B cell (primary cell): ENCODE results near the gene SBK2. TPM values are rescaled to one million over a fixed set of nuclear protein-coding genes. Genes with fewer than 3 reads are reported as not detected.

Experiments
- ATAC-seq: fragments of 200-7000 bp; cut with Tn5 transposase; one replicate; pipeline ENCODE4 v1.10.0; 2021; ENCODE audit warnings: low read depth, mild to moderate bottlenecking, moderate number of reproducible peaks, moderate library complexity
- CTCF ChIA-PET: fragments of 350-600 bp; sonication (Branson Sonifier 250); formaldehyde crosslinking; loops from one replicate; lab custom pipeline; 2021; ENCODE audit warnings: antibody characterized with exemption, inconsistent platforms; lab: Charles Lee
- POLR2A ChIA-PET: fragments of 350-600 bp; sonication (Branson Sonifier 250); formaldehyde crosslinking; loops from one replicate; lab custom pipeline; 2021; ENCODE audit warnings: antibody characterized with exemption; lab: Charles Lee
- DNase-seq: peaks from one replicate; pipeline ENCODE4 v3.0.0; 2013
- H2AFZ ChIP-seq: 2 replicates; pipeline ENCODE4 v1.6.1; 2012; ENCODE audit warnings: mild to moderate bottlenecking, low read depth, low read length; ENCODE audit not compliant: insufficient read depth, poor library complexity, severe bottlenecking
- H3K27ac ChIP-seq, 2 donors: 1 replicate in 1 of 2; 2 replicates in 1 of 2; pipeline ENCODE4 v1.5.1; 2012 to 2013; ENCODE audit warnings: low read length in 2 of 2, mild to moderate bottlenecking in 2 of 2, moderate library complexity in 1 of 2
- H3K27me3 ChIP-seq, 4 experiments: fragments of 200-600 bp in 1 of 4; sonication (generic) in 1 of 4; replicated peaks in 1 of 4; 1 replicate in 2 of 4; 2 replicates in 2 of 4; pipeline versions ENCODE4 v1.6.1 to v1.7.0; 2013 to 2016; ENCODE audit warnings: low read length in 3 of 4, mild to moderate bottlenecking in 2 of 4, mixed read lengths in 1 of 4, moderate library complexity in 1 of 4; ENCODE audit not compliant: insufficient read depth in 4 of 4, control insufficient read depth in 3 of 4; ENCODE audit errors: control extremely low read depth in 1 of 4
- H3K36me3 ChIP-seq, 2 experiments: replicated peaks in 1 of 2; 1 replicate in 1 of 2; 2 replicates in 1 of 2; pipeline versions ENCODE4 v1.6.1 to v1.7.1; 2013; ENCODE audit warnings: low read length in 1 of 2; ENCODE audit not compliant: insufficient read depth in 2 of 2, control insufficient read depth in 1 of 2; ENCODE audit errors: control extremely low read depth in 1 of 2, extremely low read depth in 1 of 2
- H3K4me1 ChIP-seq, 2 donors: fragments of 200-600 bp in 1 of 2; sonication (generic) in 1 of 2; 1 replicate in 1 of 2; 2 replicates in 1 of 2; pipeline versions ENCODE4 v1.5.1 to v1.6.1; 2013 to 2017; ENCODE audit warnings: low read length in 2 of 2; ENCODE audit not compliant: control insufficient read depth in 2 of 2, insufficient read depth in 2 of 2
- H3K4me2 ChIP-seq: replicated peaks from 2 replicates; pipeline ENCODE3; 2012; ENCODE audit warnings: mild to moderate bottlenecking, low read depth, low read length; ENCODE audit not compliant: poor library complexity, severe bottlenecking
- H3K4me3 ChIP-seq, 5 experiments: fragments of 200-600 bp in 1 of 5; sonication (generic) in 1 of 5; 1 replicate in 3 of 5; 2 replicates in 2 of 5; pipeline versions ENCODE4 v1.5.1 to v1.7.0; 2011 to 2016; ENCODE audit warnings: low read length in 4 of 5, mild to moderate bottlenecking in 4 of 5, low read depth in 2 of 5, control low read depth in 1 of 5, moderate library complexity in 1 of 5; ENCODE audit not compliant: insufficient read depth in 1 of 5; ENCODE audit errors: control extremely low read depth in 1 of 5, extremely low read depth in 1 of 5
- H3K79me2 ChIP-seq: fragments of 200-600 bp; sonication (generic); one replicate; pipeline ENCODE4 v1.6.0; 2016; ENCODE audit warnings: low read length; ENCODE audit not compliant: control insufficient read depth, insufficient read depth
- H3K9ac ChIP-seq: fragments of 200-600 bp; sonication (generic); 2 replicates; pipeline ENCODE4 v1.6.1; 2017; ENCODE audit warnings: mild to moderate bottlenecking, low read length, moderate library complexity
- H3K9me3 ChIP-seq, 3 donors: one replicate each; pipeline versions ENCODE4 v1.6.1 to v1.7.1; 2013; ENCODE audit warnings: low read length in 2 of 3; ENCODE audit not compliant: control insufficient read depth in 2 of 3, insufficient read depth in 1 of 3; ENCODE audit errors: control extremely low read depth in 1 of 3
- H4K20me1 ChIP-seq: 2 replicates; pipeline ENCODE4 v1.6.0; 2012; ENCODE audit warnings: mild to moderate bottlenecking, low read length; ENCODE audit not compliant: insufficient read depth, control insufficient read depth, poor library complexity, severe bottlenecking
- H3K27ac Mint-ChIP-seq: one replicate; pipeline ENCODE4 v1.8.0; 2021; ENCODE audit warnings: mixed read lengths
- H3K27me3 Mint-ChIP-seq: one replicate; pipeline ENCODE4 v1.8.0; 2021; ENCODE audit warnings: mixed read lengths
- H3K4me1 Mint-ChIP-seq: one replicate; pipeline ENCODE4 v1.8.0; 2021; ENCODE audit warnings: mixed read lengths
- H3K4me3 Mint-ChIP-seq: one replicate; pipeline ENCODE4 v1.8.0; 2021; ENCODE audit warnings: mixed read lengths
- H3K9me3 Mint-ChIP-seq: one replicate; pipeline ENCODE4 v1.8.0; 2022; ENCODE audit warnings: mixed read lengths; ENCODE audit not compliant: insufficient read depth
- EZH2 ChIP-seq: IDR thresholded peaks from 2 replicates; pipeline ENCODE4 v1.6.1; 2012; ENCODE audit warnings: borderline replicate concordance, low read depth, mild to moderate bottlenecking, moderate library complexity, low read length; ENCODE audit not compliant: insufficient read depth, poor library complexity, severe bottlenecking
- WGBS: methylation state at CpG from one replicate; pipeline ENCODE4 v1.1.5; 2013; ENCODE audit warnings: missing lambda C conversion rate; ENCODE audit not compliant: insufficient coverage; 5-methylcytosine and 5-hydroxymethylcytosine counted together
- intact Hi-C: fragments of 100-400 bp; cut with micrococcal nuclease; formaldehyde crosslinking; loops from one replicate; pipeline ENCODE4 v1.10.0; 2022
- polyA plus RNA-seq: library from polyadenylated mRNA; depleted of rRNA; stranded (reverse); fragments of >200 nt; gene quantifications from 2 replicates; pipeline ENCODE4 v1.2.3, GENCODE V29; 2012
- total RNA-seq, 2 donors: library from RNA; stranded (reverse); fragments of 120-200 nt in 1 of 2; gene quantifications; 1 replicate in 1 of 2; 2 replicates in 1 of 2; pipeline versions ENCODE4 v1.2.3 to v1.2.4, GENCODE V29; 2013 to 2022
- TF ChIP-seq, protein P1 (sequence below): fragments of 200-600 bp; IDR thresholded peaks from one replicate; pipeline ENCODE4 v1.8.0; 2022; ENCODE audit warnings: antibody characterized with exemption, mild to moderate bottlenecking

SBK2 gene
- total and polyA plus RNA-seq, 2 donors (not counting 1 experiment from before 2014, with no cell fraction given), result not detected

DNA sequence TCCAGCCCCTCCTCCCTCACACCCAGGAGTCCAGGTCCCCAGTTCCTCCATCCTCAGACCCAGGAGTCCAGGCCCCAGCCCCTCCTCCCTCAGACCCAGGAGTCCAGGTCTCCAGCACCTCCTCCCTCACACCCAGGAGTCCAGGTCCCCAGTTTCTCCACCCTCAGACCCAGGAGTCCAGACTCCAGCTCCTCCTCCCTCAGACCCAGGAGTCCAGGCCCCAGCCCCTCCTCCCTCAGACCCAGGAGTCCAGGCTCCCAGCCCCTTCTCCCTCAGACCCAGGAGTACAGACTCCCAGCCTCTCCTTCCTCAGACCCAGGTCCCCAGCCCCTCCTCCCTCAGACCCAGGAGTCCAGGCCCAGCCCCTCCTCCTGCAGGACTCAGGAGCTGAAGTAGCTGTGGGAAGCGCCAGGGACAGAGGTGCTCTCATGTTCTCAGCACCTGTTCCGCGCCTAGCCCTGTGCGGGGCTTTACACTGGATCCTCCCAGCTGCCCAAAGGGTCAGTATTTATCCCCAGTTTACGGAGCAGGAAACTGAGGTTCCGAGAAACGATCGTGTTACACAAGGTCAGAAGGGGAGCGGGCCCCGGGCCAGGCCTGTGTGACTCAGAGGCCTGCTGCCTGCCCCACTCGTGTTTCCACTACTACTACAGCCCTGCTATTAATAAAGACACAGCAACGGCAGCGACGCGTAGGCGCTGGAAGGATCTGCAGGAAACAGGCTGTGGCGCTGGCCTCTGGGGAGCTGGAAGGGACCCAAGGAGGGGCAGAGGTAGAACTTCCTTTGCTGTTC, 10.1 kb upstream of the SBK2 start:
- H3K4me2 ChIP-seq, result no peak overlapping the region
- peaks cover 44% of the 10 kb centered on the region for H3K27me3 Mint-ChIP-seq

DNA sequence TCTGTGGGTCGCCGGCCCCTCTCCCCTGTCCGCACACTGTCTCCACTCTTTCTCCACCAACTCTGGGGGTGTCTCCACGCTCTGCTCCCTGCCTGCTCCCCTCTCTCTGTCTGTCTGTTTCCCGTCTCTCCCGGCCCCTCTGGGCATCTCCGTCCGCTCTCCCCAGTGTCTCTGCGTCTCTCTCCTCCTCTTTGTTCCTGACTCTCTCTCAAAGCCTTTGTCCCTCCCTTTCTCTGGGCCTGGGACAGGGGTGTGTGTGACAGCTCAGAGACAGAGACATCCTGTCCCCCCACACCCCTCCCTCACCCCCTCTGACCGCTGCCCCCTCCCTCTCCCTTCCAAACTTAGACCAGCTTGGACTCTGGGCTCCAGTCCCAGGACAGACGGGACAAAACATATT, 9.1 kb upstream of the SBK2 start:
- CTCF ChIA-PET, result no interaction called here
- no peak overlapping the region for H2AFZ ChIP-seq

More for the DNA sequence above, 10.1 kb upstream of the SBK2 start:
- no peak overlapping the region for H3K27ac ChIP-seq
- DNase-seq, result no peak
- no peaks in the 10 kb centered on the region for H3K4me1 ChIP-seq
- intact Hi-C loops, result no loop called here
- H3K9ac ChIP-seq, result no peak overlapping the region
- H3K36me3 ChIP-seq, result no peaks in the 10 kb centered on the region
- H3K9me3 ChIP-seq, result no peaks in the 10 kb centered on the region
- no peak overlapping the region for H3K4me3 ChIP-seq
- ChIA-PET POLR2A (no interaction called here), CTCF (interaction anchor here (0.6 kb wide), 1 partner anchor 9 kb away, joined by 3 read pairs; no protein-coding TSS in a partner anchor)
- TF ChIP-seq, protein P1, sequence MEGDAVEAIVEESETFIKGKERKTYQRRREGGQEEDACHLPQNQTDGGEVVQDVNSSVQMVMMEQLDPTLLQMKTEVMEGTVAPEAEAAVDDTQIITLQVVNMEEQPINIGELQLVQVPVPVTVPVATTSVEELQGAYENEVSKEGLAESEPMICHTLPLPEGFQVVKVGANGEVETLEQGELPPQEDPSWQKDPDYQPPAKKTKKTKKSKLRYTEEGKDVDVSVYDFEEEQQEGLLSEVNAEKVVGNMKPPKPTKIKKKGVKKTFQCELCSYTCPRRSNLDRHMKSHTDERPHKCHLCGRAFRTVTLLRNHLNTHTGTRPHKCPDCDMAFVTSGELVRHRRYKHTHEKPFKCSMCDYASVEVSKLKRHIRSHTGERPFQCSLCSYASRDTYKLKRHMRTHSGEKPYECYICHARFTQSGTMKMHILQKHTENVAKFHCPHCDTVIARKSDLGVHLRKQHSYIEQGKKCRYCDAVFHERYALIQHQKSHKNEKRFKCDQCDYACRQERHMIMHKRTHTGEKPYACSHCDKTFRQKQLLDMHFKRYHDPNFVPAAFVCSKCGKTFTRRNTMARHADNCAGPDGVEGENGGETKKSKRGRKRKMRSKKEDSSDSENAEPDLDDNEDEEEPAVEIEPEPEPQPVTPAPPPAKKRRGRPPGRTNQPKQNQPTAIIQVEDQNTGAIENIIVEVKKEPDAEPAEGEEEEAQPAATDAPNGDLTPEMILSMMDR, result no peak
- Mint-ChIP-seq H3K4me1 (peaks cover 2% of the 10 kb centered on the region), H3K4me3 (no peak overlapping the region), H3K27ac (no peak overlapping the region), H3K9me3 (peaks cover 4% of the 10 kb centered on the region)
- no peaks in the 10 kb centered on the region for H4K20me1 ChIP-seq
- H3K79me2 ChIP-seq, result no peaks in the 10 kb centered on the region
- peaks cover 0 to 24% (median 4%) of the 10 kb centered on the region in 4 experiments for H3K27me3 ChIP-seq
- 27% methylated on average over 10 of the region's 17 CpGs for WGBS
- ATAC-seq, result no peak
- peak overlapping the region; percentile 22 for H2AFZ ChIP-seq

More for the DNA sequence above, 9.1 kb upstream of the SBK2 start:
- Histone ChIP-seq H4K20me1 (no peaks in the 10 kb centered on the region), H3K4me3 (no peak overlapping the region), H3K9me3 (no peaks in the 10 kb centered on the region), H3K9ac (no peak overlapping the region), H3K4me1 (no peaks in the 10 kb centered on the region), H3K79me2 (no peaks in the 10 kb centered on the region), H3K27me3 (peaks cover 0 to 24% (median 4%) of the 10 kb centered on the region in 4 experiments), H3K27ac (no peak overlapping the region), H3K36me3 (no peaks in the 10 kb centered on the region), H3K4me2 (no peak overlapping the region)
- POLR2A ChIA-PET, result no interaction called here
- DNase-seq (no peak), ATAC-seq (no peak)
- peaks cover 39% of the 10 kb centered on the region for H3K27me3 Mint-ChIP-seq
- TF ChIP-seq EZH2, result no peak
- TF ChIP-seq, protein P1, result no peak
- no peak overlapping the region for H3K27ac Mint-ChIP-seq
- intact Hi-C loops, result no loop called here
- H3K4me3 Mint-ChIP-seq, result no peak overlapping the region
- peaks cover 4% of the 10 kb centered on the region for H3K9me3 Mint-ChIP-seq
- 91% methylated on average over 7 of the region's 11 CpGs for WGBS
- H3K4me1 Mint-ChIP-seq, result peaks cover 2% of the 10 kb centered on the region
